MM.1S (cell line): ENCODE results near the gene RPL3.

Experiments used
- EZH2 ChIP-seq: fragments of 300-600 bp; sonication (generic); optimal IDR thresholded peaks from 2 replicates; pipeline ENCODE3; 2017; ENCODE audit warnings: low read depth, mild to moderate bottlenecking, antibody characterized with exemption, low read length, mixed read lengths
- EZH2phosphoT487 ChIP-seq: fragments of 300-600 bp; sonication (generic); IDR thresholded peaks from 2 replicates; pipeline ENCODE4 v1.6.1; 2018; ENCODE audit warnings: antibody characterized with exemption, low read length
- TF ChIP-seq, protein P1 (sequence below): fragments of 300-600 bp; sonication (generic); IDR thresholded peaks from 2 replicates; pipeline ENCODE4 v1.5.1; 2016; ENCODE audit warnings: antibody characterized with exemption, low read length, mixed read lengths

- TF ChIP-seq EZH2: no peak
- TF ChIP-seq, protein P1, sequence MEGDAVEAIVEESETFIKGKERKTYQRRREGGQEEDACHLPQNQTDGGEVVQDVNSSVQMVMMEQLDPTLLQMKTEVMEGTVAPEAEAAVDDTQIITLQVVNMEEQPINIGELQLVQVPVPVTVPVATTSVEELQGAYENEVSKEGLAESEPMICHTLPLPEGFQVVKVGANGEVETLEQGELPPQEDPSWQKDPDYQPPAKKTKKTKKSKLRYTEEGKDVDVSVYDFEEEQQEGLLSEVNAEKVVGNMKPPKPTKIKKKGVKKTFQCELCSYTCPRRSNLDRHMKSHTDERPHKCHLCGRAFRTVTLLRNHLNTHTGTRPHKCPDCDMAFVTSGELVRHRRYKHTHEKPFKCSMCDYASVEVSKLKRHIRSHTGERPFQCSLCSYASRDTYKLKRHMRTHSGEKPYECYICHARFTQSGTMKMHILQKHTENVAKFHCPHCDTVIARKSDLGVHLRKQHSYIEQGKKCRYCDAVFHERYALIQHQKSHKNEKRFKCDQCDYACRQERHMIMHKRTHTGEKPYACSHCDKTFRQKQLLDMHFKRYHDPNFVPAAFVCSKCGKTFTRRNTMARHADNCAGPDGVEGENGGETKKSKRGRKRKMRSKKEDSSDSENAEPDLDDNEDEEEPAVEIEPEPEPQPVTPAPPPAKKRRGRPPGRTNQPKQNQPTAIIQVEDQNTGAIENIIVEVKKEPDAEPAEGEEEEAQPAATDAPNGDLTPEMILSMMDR: no peak
- no peak for TF ChIP-seq EZH2phosphoT487
Measured at GRCh38 chr22:39267974-39268373, 51.4 kb downstream of the RPL3 start.
